ENCODE results near the gene TPBGL. TPM values are rescaled to one million over a fixed set of nuclear protein-coding genes. Genes with fewer than 3 reads are reported as not detected.

TPBGL gene, protein sequence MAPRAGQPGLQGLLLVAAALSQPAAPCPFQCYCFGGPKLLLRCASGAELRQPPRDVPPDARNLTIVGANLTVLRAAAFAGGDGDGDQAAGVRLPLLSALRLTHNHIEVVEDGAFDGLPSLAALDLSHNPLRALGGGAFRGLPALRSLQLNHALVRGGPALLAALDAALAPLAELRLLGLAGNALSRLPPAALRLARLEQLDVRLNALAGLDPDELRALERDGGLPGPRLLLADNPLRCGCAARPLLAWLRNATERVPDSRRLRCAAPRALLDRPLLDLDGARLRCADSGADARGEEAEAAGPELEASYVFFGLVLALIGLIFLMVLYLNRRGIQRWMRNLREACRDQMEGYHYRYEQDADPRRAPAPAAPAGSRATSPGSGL
- polyA plus RNA-seq (2011; rRNA removed) (not detected in 2 replicates), polyA minus RNA-seq (2011; rRNA and poly(A)+ RNA removed) (not detected in 2 replicates)

DNA sequence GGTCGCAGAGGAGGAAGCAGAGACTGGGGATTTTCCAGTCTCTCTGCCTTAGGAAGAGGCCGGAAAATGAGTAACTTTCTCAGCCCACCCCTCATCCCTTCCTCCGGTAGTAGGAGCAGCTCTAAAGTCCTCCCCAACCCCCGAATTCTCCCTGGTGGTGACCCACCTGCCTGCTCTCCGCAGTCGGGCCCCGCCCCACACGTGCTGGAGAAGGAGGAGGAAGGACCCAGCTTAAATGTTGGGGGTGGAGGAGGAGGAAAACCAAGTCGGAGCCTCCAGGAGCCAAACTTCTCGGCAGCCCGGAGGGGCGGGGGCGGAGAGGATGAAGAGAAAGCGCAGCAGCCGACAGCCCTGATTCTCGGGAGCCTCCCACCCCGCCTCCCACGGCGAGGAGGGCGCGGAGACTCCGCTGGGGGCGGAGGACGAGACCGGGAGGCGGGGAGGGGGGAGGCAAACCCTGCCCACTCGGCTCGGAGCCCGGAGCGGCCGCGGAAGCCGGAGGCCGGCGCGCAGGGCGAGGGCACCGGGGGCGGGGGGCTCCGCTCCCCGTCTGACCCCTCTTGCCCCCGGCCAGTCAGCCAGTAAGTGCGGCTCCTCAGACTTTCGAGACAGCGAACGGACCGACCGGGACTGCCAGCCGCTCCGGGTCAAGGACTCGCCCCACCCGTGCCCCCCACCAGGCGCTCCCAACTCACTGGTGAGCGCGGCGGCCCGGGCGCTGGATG is at the start of gene TPBGL:
TSS of gene TPBGL (plus strand) at position 464 of the 725 bp plus-strand sequence. CDS start 276 bp downstream, outside the sequence.
- POLR2A ChIA-PET: no interaction called here
- CTCF ChIA-PET: interaction anchor here (0.7 to 7.0 kb wide), 21 partner anchors 9 to 314 kb away, joined by 3 to 66 read pairs (median 6); no protein-coding TSS in a partner anchor
- TF ChIP-seq, protein P1, sequence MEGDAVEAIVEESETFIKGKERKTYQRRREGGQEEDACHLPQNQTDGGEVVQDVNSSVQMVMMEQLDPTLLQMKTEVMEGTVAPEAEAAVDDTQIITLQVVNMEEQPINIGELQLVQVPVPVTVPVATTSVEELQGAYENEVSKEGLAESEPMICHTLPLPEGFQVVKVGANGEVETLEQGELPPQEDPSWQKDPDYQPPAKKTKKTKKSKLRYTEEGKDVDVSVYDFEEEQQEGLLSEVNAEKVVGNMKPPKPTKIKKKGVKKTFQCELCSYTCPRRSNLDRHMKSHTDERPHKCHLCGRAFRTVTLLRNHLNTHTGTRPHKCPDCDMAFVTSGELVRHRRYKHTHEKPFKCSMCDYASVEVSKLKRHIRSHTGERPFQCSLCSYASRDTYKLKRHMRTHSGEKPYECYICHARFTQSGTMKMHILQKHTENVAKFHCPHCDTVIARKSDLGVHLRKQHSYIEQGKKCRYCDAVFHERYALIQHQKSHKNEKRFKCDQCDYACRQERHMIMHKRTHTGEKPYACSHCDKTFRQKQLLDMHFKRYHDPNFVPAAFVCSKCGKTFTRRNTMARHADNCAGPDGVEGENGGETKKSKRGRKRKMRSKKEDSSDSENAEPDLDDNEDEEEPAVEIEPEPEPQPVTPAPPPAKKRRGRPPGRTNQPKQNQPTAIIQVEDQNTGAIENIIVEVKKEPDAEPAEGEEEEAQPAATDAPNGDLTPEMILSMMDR (IDR thresholded peaks at IDR 0.05; ENCODE audit: insufficient read depth, low read depth, low read length): no peak
- peak within 1 kb of the TSS; percentile 22 for H3K4me3 ChIP-seq (ENCODE audit: low read depth, low read length)
- H3K36me3 ChIP-seq (ENCODE audit: control insufficient read depth, insufficient read depth, low read length): no peaks in the 10 kb centered on the region
- no peak for DNase-seq (ENCODE audit: low read depth)
- H3K27me3 ChIP-seq (ENCODE audit: control insufficient read depth, insufficient read depth, low read length): peaks cover 39% of the 10 kb centered on the region

DNA sequence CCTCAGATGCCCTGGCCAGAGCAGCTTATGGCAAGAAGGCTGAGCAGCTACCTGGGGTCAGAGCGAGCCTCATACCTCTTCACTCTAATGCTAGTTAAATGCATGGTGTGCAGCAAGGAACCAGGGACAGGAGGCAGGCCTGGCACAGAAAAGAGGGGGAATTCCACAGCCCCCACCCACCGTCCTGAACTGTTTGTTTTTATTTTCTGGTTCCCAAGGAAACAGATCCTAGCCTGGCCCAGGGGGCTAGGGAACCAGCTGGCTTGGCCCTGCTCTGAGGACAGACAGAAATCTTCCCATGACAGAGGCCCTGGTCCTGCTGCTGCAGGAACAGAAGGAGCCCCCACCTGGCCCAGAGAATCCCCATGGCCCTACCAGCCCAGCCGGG is 49.2 kb upstream of the TPBGL start:
- CTCF ChIA-PET: interaction anchor here (1.5 to 1.8 kb wide), 2 partner anchors 14 to 168 kb away, joined by 3 to 8 read pairs; no protein-coding TSS in a partner anchor
- no peak for DNase-seq (ENCODE audit: low read depth)
- H3K36me3 ChIP-seq (ENCODE audit: control insufficient read depth, insufficient read depth, low read length): no peaks in the 10 kb centered on the region
- POLR2A ChIA-PET: no interaction called here
- no peak overlapping the region for H3K4me3 ChIP-seq (ENCODE audit: low read depth, low read length)
- TF ChIP-seq, protein P1 (IDR thresholded peaks at IDR 0.05; ENCODE audit: insufficient read depth, low read depth, low read length): no peak
- peaks cover 7% of the 10 kb centered on the region for H3K27me3 ChIP-seq (ENCODE audit: control insufficient read depth, insufficient read depth, low read length)

DNA sequence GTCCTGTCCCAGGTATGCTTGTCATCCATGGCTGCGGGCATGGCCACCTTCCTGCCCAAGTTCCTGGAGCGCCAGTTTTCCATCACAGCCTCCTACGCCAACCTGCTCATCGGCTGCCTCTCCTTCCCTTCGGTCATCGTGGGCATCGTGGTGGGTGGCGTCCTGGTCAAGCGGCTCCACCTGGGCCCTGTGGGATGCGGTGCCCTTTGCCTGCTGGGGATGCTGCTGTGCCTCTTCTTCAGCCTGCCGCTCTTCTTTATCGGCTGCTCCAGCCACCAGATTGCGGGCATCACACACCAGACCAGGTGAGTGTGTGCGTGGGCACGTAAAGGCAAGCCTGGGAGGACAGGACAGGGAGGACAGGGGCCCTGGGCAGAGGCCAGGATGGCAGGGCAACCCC is 47.3 kb upstream of the TPBGL start:
- TF ChIP-seq, protein P1 (IDR thresholded peaks at IDR 0.05; ENCODE audit: insufficient read depth, low read depth, low read length): no peak
- ChIA-PET POLR2A (no interaction called here), CTCF (interaction anchor here (1.5 to 1.8 kb wide), 2 partner anchors 12 to 49 kb away, joined by 4 to 8 read pairs; no protein-coding TSS in a partner anchor)
- DNase-seq (ENCODE audit: low read depth): no peak
- Histone ChIP-seq H3K27me3 (ENCODE audit: control insufficient read depth, insufficient read depth, low read length) (peaks cover 7% of the 10 kb centered on the region), H3K36me3 (ENCODE audit: control insufficient read depth, insufficient read depth, low read length) (no peaks in the 10 kb centered on the region), H3K4me3 (ENCODE audit: low read depth, low read length) (no peak overlapping the region)

DNA sequence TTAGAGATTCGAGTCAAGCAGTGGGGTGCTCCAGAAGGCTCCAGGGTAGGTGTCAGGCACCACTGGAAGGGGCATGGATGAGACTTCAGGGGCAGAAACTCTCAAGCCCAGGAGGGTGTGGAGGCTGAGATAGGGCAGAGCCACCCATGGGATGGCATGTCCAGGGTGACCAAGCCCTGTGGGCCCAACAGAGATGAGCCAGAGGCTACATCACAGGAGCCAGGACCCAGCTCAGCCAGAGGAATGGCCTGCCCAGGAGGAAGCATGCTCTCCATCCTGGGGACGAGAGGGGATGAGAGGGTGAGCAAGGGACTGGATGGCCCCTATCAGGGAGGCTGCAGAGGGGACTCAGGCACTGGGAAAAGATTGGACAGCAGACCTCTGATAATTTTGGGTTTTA is 46.9 kb upstream of the TPBGL start:
- no peak for DNase-seq (ENCODE audit: low read depth)
- ChIA-PET CTCF (interaction anchor here (3.6 kb wide), 1 partner anchor 12 kb away, joined by 31 read pairs; no protein-coding TSS in a partner anchor), POLR2A (no interaction called here)
- Histone ChIP-seq H3K27me3 (ENCODE audit: control insufficient read depth, insufficient read depth, low read length) (peaks cover 7% of the 10 kb centered on the region), H3K4me3 (ENCODE audit: low read depth, low read length) (no peak overlapping the region), H3K36me3 (ENCODE audit: control insufficient read depth, insufficient read depth, low read length) (no peaks in the 10 kb centered on the region)
- TF ChIP-seq, protein P1 (IDR thresholded peaks at IDR 0.05; ENCODE audit: insufficient read depth, low read depth, low read length): no peak

DNA sequence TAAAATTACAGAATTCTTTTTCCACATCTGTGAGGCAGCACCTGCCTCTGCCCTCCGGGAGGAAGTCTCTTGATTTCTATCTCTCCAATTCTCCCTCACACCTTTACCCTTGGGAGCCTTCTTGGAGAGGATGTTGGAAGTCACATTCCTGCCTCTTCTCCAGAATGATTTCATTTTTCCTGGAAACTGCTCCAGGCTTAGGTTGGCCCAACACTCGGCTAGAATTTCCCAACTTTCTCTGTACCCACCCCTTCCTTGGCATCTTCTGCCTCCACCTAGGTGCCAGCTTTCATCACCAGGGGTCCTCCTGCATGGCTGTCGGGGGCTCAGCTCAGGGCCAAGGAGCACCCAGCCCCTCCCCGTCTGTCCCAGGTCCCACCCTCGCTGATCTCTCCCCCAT is 46.4 kb upstream of the TPBGL start:
- no peaks in the 10 kb centered on the region for H3K36me3 ChIP-seq (ENCODE audit: control insufficient read depth, insufficient read depth, low read length)
- H3K27me3 ChIP-seq (ENCODE audit: control insufficient read depth, insufficient read depth, low read length): peaks cover 7% of the 10 kb centered on the region
- CTCF ChIA-PET: interaction anchor here (1.2 to 3.6 kb wide), 2 partner anchors 12 to 54 kb away, joined by 5 to 31 read pairs; no protein-coding TSS in a partner anchor
- POLR2A ChIA-PET: no interaction called here
- TF ChIP-seq, protein P1 (IDR thresholded peaks at IDR 0.05; ENCODE audit: insufficient read depth, low read depth, low read length): no peak
- H3K4me3 ChIP-seq (ENCODE audit: low read depth, low read length): no peak overlapping the region
- no peak for DNase-seq (ENCODE audit: low read depth)
